Activated naive CD4-positive, alpha-beta T cell (primary cell): ENCODE data around the gene RO60.

ENCODE experiments used
- DNase-seq, 4 experiments: peaks; one replicate each; lab custom pipeline; 2025; lab: John Stamatoyannopoulos, UW

The RO60 gene

GRCh38 chr1:193108471-193108870 lies 49.1 kb downstream of the RO60 start:
- no peak for DNase-seq
